Kasumi-1 (cell line): ENCODE data around the gene TDRD1.

ENCODE experiments used
- DNase-seq, 2 experiments: peaks; one replicate each; lab custom pipeline; 2025; lab: John Stamatoyannopoulos, UW

The TDRD1 gene

DNA sequence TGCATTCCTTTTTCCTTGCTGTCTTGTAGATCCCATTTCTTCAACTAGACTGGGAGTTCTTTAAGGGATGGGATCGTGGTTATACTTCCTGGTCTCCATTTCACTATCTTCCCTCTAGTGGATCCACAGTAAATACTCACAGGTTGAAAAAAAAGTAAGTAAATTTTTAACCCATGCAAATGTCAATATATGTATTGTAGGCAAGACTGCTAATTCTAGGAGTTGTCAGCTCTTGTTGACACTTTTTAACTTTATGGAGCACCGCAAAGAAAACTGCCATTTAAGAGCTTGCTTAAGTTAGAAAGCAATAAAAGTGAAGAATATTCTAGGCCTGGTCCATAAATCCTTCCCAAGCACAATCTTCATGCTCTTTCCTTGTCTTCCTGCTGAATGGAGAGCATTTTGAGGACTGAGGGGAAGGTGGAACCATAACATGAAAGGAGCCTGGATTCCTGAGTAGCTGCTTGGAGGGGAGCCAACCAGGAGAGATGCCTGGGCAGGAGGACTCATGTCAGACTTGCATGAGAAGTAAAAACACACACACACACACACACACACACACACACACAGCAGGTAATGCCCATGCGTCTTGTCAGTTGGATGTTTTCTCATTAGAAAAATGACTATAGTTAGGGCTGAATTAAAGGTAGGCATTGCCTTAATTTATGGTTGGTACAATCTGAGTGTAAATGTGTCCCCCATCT is 92.1 kb downstream of the TDRD1 start:
- no peak for DNase-seq

DNA sequence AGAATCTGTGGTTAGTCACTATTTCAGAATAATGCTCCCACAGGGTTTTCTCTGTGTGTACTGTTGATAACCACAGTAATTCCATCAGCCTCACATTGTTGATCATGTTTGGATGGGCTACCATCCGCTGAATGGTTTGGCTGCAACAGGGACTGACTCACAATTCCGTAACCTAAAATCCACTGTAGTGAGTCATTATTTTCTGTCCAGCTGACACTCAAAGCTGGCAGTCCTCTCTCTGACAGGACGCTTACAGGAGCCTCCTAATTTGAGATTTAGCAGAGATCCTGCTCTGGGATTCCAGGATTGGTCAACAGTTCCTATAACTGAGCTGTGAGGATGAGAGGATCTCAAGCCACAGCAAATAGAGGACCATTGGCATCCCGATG is 92.6 kb downstream of the TDRD1 start:
- no peak for DNase-seq

DNA sequence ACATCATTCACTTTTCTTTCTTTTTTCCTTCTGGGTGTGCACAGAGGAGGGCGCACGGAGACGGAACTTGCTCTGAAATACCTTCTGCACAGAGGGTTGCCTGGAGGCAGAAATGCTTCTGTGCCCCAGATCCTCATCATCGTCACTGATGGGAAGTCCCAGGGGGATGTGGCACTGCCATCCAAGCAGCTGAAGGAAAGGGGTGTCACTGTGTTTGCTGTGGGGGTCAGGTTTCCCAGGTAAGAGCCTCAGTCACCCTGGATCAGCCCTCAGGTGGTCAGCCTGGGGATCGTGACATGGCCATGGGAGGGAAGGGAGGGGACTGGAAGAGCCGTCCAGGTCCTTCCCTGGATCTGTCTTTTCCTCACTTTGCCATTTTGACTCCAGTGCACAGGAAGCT is 93.5 kb downstream of the TDRD1 start:
- DNase-seq = no peak

DNA sequence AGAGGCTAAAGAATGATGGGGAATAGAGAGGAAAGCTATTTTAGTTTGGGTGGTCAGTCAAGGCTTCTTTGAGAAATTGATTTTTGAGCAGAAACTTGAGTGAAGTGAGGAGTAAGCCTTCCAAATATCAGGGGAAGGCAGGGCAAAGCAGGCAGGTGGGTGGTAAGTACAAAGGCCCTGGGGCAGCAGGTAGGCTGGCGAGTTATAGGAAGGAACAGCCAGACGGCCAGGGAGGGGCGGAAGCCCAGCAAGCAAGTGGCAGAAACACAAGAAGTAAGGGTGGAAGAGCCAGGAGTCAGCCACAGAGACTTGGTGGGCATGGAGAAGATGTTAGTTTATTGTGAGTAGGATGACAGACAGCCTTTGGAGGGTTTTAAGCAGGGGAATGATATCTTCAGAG is 94.8 kb downstream of the TDRD1 start:
- no peak for DNase-seq

DNA sequence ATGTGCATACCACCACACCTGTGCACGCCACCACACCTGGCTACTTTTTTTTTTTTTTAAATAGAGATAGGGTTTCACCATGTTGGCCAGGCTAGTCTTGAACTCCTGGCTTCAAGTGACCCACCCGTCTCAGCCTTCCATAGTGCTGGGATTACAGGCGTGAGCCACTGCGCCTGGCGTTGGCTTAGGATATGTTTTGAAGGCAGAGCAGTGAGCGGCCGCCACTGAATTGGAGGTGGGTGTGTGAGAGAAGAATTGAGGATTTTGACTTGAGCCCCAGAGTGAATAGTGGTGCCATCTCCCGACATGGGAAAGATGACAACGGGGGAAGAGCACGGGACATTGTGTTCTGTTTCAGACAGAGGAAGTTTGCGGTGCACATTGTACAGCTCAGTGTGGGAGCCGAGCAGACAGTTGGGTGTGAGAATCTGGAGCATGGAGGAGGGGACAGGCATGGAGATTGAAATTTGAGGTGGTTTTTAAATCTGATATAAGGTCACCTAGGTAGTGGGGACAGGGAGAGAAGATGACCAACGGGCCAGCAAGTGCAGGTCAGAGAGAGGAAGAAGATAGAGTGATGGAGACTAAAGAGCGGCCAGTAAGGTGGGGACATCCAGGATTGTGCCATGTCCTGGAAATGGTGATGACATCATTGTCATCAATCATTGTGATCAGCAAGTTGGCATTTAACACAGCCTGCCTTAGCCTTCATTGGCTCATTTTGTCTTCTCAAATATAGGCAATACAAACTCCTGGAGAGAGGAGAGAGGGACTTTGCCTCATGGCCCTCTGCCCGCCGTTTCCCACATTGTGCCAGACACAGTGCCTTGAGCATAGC is 95.7 kb downstream of the TDRD1 start:
- DNase-seq = no peak

DNA sequence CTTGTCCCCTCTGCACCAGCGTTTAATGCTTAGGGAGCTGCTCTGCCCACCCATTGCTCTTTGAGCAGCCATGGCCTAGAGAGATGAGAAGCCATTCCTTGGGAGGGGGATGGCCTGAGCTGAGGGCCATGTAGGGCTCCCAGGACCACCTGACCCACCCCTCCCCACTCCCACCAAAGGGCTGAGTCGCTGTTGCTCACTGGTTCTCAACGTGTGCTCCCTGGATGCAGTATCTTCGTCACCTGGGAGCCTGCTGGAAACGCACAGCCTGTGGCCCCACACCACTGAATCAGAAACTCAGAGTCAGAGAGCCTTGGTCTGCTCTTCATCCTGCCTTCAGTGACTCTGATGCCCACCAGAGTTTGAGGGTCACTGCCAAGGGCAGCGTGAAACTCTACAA is 96.9 kb downstream of the TDRD1 start:
- DNase-seq = no peak

DNA sequence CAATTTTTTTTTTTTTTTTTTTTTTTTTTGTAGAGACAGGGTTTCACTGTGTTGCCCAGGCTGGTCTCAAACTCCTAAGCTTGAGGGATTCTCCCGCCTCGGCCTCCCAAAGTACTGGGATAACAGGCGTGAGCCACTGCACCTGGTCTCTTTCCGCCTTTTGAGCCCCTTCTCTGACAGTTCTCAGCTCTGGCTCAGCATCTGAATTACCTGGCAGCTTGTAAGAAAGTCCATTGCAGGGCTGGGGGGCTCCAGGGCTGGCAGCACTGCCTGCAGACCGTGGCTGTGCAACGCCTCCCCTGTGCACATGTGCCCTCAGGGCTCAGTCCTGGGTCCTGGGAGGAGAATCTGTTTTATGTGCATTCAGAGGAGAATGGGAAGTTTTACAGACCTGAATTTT is 97.5 kb downstream of the TDRD1 start:
- no peak for DNase-seq

DNA sequence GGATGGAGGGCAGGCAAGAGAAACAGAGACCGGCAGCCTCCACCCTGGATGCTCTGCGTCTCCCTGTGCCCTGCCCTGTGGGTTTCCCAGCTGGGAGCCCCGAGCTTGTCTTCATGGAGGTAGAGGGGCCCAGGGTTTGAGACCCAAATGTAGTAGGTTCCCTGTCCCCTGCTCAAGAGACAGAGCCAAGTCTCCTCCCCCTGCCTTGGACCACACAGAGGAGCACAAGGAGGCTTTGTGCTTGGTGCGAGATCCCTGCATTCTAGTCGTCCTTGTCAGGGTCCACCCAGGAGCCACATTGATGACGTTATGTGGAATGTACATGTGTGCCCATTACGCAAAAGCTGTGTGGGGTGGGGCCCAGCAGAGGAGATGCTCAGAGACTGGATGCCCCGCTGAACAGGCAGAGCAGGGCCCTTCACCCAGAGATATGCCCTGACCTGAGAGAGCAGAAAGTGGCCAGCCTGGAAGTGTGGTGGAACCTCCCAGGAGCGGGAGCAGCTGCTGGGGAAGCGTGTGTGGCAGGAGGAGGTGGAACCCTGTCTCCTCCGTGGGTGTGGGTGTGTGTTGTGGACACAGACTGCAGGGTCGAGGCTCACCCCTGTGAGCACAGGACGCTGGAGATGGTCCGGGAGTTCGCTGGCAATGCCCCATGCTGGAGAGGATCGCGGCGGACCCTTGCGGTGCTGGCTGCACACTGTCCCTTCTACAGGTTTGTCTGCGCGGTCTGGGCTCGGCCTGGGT is 99.2 kb downstream of the TDRD1 start:
- no peak for DNase-seq

DNA sequence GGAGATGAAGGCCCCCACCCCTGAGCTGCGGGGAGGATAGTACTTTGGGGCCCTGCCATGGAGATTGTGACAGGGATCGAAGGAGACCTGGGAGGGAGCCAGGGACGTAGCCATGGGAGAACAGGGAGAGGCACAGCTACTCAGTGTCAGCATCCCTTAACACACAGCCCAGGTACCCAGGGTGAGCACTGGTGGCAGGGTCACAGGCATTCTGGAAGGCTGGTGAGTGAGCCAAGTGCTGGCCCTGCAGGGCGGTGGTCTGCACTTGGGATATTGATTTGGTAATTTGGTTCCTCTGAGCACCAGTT is 99.7 kb downstream of the TDRD1 start:
- no peak for DNase-seq

DNA sequence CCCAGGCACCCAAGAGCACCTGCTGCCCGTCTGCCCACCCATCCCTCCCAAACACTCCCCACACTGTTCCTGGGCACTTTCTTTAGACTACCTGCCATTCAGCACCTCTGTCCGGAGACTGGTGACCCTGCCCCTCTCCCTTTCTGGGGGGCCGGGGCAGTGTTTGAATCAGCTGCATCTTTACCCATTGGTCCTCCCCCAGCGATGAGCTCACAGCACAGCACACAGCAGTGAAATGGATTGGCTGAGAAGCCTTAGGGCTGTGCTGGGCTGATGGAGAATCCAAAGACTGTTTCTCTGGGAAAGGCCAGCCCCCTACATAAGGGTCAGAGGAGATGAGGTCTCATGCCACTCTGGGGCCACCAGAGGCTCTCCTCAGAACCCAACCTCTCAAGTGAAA is 100.1 kb downstream of the TDRD1 start:
- DNase-seq = no peak

DNA sequence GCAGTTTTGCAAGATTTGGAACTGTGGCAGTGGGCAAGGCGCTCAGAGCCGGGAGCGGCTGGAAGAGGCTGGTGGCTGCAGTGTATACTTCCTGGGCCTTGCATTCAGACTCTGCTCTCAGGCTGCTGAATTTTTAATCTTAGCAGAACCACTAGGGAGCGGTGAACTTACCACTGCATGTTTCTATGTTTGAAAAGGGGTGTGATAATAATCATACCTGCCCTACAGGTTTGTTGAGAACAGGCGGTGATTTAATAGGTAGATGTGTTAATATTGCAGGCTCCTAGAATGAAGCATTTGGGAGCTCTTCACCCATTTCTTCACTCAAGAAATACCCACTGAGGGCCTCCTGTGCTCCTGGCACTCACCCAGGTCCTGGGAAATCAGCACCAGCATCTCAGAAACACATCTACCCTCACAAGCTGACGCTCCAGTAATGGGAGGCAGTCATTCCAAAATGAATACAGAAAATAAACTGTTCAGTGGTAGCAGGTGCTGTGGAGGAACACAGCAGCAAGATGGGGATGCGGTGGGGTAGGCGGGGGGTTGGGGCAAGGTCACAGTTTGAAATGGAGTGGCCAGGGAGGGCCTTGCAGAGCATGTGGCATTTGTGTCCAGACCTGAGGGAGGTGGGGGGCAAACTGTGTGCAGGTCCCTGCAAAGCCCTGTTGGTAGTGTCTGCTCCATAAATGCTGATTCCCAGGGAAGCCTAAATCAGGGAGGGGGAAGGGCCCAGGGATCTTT is 100.9 kb downstream of the TDRD1 start:
- no peak for DNase-seq

DNA sequence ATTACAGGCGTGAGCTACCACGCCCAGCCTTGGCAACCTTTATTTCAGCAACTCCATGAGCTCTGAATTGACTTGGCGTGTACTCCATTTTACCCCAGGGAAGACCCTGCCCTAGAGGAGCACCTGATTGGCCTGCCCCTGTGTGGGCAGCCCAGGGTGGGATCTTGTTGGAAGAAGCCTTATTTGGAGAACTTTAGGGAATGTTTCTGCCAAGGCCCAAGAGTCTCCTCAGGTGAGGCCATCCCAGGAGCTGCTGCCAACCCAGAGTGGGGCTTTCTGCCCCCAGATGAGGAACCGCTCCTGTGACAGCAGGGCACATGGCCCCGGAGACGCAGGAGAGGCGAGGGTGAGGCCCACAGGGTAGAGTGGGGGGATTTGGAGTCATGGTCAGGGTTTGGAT is 101.9 kb downstream of the TDRD1 start:
- DNase-seq = no peak

DNA sequence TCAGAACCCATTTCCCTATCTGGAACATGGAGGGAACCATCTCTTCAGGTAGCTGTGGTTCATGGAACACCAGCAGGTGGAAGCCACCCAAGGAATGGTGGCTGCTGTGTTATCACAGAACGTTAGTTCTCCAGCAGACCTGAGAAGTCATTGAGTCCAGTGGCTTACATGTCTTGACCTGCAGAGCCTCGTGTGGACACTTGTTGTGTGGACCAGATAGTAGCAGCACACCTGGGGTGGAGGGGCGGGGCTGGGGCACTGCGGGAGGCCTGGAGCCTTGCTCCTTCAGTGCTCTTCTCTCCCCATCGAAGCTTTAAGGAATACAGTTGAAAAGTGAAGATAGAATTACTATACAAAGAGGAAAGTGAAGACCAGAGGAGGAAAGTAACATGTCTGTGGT is 102.3 kb downstream of the TDRD1 start:
- no peak for DNase-seq
